H1 (cell line): ENCODE measurements around the gene NKAIN2. TPM values are rescaled to one million over a fixed set of nuclear protein-coding genes. Genes with fewer than 3 reads are reported as not detected.

Source experiments
- ATF3 ChIP-seq: IDR thresholded peaks from 2 replicates; pipeline ENCODE4 v1.6.1; 2011; ENCODE audit warnings: low read depth, mild to moderate bottlenecking, low read length; ENCODE audit not compliant: insufficient read depth
- EGR1 ChIP-seq: IDR thresholded peaks from 2 replicates; pipeline ENCODE4 v1.6.1; 2011; ENCODE audit warnings: low read depth, low read length, borderline replicate concordance
- EZH2 ChIP-seq: fragments of 200-600 bp; sonication (generic); IDR thresholded peaks from 2 replicates; pipeline ENCODE4 v1.7.1; 2012; ENCODE audit warnings: low read depth, mild to moderate bottlenecking, moderate library complexity, low read length, inconsistent platforms; ENCODE audit not compliant: severe bottlenecking
- JUND ChIP-seq: IDR thresholded peaks from 2 replicates; pipeline ENCODE4 v1.6.1; 2011; ENCODE audit warnings: mild to moderate bottlenecking, improper control_type of control experiment, low read length
- KDM1A ChIP-seq: fragments of 200-600, 300-600 bp; sonication (generic); IDR thresholded peaks from 2 replicates; pipeline ENCODE4 v1.7.1; 2016; ENCODE audit warnings: mild to moderate bottlenecking, low read length, borderline replicate concordance
- KDM4A ChIP-seq: IDR thresholded peaks from one replicate; pipeline ENCODE4 v1.7.1; 2012; ENCODE audit warnings: low read depth, mild to moderate bottlenecking, moderate library complexity, low read length, inconsistent platforms; ENCODE audit not compliant: severe bottlenecking
- NANOG ChIP-seq: IDR thresholded peaks from 2 replicates; pipeline ENCODE4 v1.6.1; 2011; ENCODE audit warnings: low read length, low read depth, mild to moderate bottlenecking, inconsistent platforms; ENCODE audit not compliant: insufficient read depth, poor library complexity, severe bottlenecking
- SIX5 ChIP-seq: IDR thresholded peaks from 2 replicates; pipeline ENCODE4 v1.6.1; 2011; ENCODE audit warnings: mild to moderate bottlenecking, low read depth, low read length
- TCF12 ChIP-seq: IDR thresholded peaks from 2 replicates; pipeline ENCODE4 v1.6.1; 2011; ENCODE audit warnings: low read depth, mild to moderate bottlenecking, low read length
- polyA plus RNA-seq, 7 experiments: library from polyadenylated mRNA; depleted of rRNA in 3 of 7; stranded (reverse) in 5 of 7; unstranded in 2 of 7; fragments of >200 nt in 5 of 7; fragments of 200-250 nt in 2 of 7; gene quantifications; 1 replicate in 5 of 7; 2 replicates in 1 of 7; 4 replicates in 1 of 7; pipeline versions ENCODE4 v1.2.1 to v1.2.3, GENCODE V29; 2011 to 2013; ENCODE audit warnings: missing spikeins in 2 of 7, mixed read lengths in 2 of 7
- total RNA-seq: library from RNA; stranded (reverse); fragmentation: NEBNext Ultra II Directional; extraction: Animal tissue kit (Norgen Biotek cat#: 25700); gene quantifications from 2 replicates; pipeline ENCODE4 v1.2.1, GENCODE V29; 2021

NKAIN2 gene
- total and polyA plus RNA-seq, 2 of the 8 experiments (the other 6 are each of a cell fraction or from before 2014, with no cell fraction given) = 0.20 to 0.34 TPM

- TF ChIP-seq SIX5 = no peak
- TF ChIP-seq ATF3 = no peak
- no peak for TF ChIP-seq EGR1
- no peak for TF ChIP-seq TCF12
- no peak for TF ChIP-seq KDM1A
- no peak for TF ChIP-seq KDM4A
- TF ChIP-seq JUND = no peak
- no peak for TF ChIP-seq EZH2
- no peak for TF ChIP-seq NANOG
- TF ChIP-seq, all 59 proteins: peak for 0
Observed at GRCh38 chr6:124823240-124824111, 1019.8 kb downstream of the NKAIN2 start (continued).
